Left ventricle myocardium inferior (tissue), 1 donor: Measurements from ENCODE around the gene PIGB. TPM values are rescaled to one million over a fixed set of nuclear protein-coding genes. Genes with fewer than 3 reads are reported as not detected.
"Not testable (repeated sequence)": the region's sequence is repeated elsewhere in the genome, so short reads cannot be mapped to it uniquely, and the experiment has no call there.

Source experiments
- DNase-seq: peaks from one replicate; pipeline ENCODE4 v3.0.0-alpha.2; 2020
- H3K27ac ChIP-seq: fragments of 200-600 bp; replicated peaks from 2 replicates; pipeline ENCODE4 v1.8.0; 2021
- H3K27me3 ChIP-seq: fragments of 200-600 bp; 2 replicates; pipeline ENCODE4 v1.8.0; 2021; ENCODE audit warnings: low read depth
- H3K36me3 ChIP-seq: fragments of 200-600 bp; 2 replicates; pipeline ENCODE4 v1.8.0; 2021
- H3K4me1 ChIP-seq: fragments of 200-600 bp; 2 replicates; pipeline ENCODE4 v1.8.0; 2021
- H3K4me3 ChIP-seq: fragments of 200-600 bp; 2 replicates; pipeline ENCODE4 v1.8.0; 2021; ENCODE audit warnings: mild to moderate bottlenecking, moderate library complexity
- H3K9me3 ChIP-seq: fragments of 200-600 bp; replicated peaks from 2 replicates; pipeline ENCODE4 v1.8.0; 2021
- CTCF ChIP-seq: fragments of 200-600 bp; IDR thresholded peaks from 2 replicates; pipeline ENCODE4 v1.8.0; 2021; ENCODE audit warnings: antibody characterized with exemption, mild to moderate bottlenecking, borderline replicate concordance
- intact Hi-C: fragments of 100-400 bp; cut with micrococcal nuclease; formaldehyde crosslinking; loops from one replicate; pipeline ENCODE4 v1.11.0; 2022
- total RNA-seq: library from RNA; stranded (reverse); fragmentation: NEBNext Ultra II Directional; extraction: Animal tissue kit (Norgen Biotek cat#: 25700); gene quantifications from one replicate; pipeline ENCODE4 v1.2.1, GENCODE V29; 2021
- donor health status: DM: no; HTN: yes; CAD: no; lungs with severe emphysema.

PIGB gene
- total RNA-seq, 1 donor from 2014 or later, result 2.8 TPM

GRCh38 chr15:55279100-55279745 is 39.8 kb upstream of the PIGB start:
- no peak for DNase-seq
- H3K4me1 ChIP-seq, result no peaks in the 10 kb centered on the region
- TF ChIP-seq CTCF, result no peak
- no peak overlapping the region for H3K27ac ChIP-seq
- no peak overlapping the region for H3K4me3 ChIP-seq
- H3K36me3 ChIP-seq, result no peaks in the 10 kb centered on the region
- H3K27me3 ChIP-seq, result no peaks in the 10 kb centered on the region
- no peaks in the 10 kb centered on the region for H3K9me3 ChIP-seq
- intact Hi-C loops, result no loop called here

GRCh38 chr15:55279746-55280351 is 39.2 kb upstream of the PIGB start:
- intact Hi-C loops, result no loop called here
- no peak for DNase-seq
- Histone ChIP-seq H3K9me3 (no peaks in the 10 kb centered on the region), H3K27ac (no peak overlapping the region), H3K4me3 (no peak overlapping the region), H3K36me3 (no peaks in the 10 kb centered on the region), H3K4me1 (no peaks in the 10 kb centered on the region), H3K27me3 (no peaks in the 10 kb centered on the region)
- no peak for TF ChIP-seq CTCF

- H3K36me3 ChIP-seq, H3K27me3 ChIP-seq, H3K4me3 ChIP-seq, H3K27ac ChIP-seq, intact Hi-C loops, DNase-seq, H3K4me1 ChIP-seq, H3K9me3 ChIP-seq: not testable (repeated sequence)
These were observed 38.4 kb upstream of the PIGB start for GRCh38 chr15:55280589-55280988.

- Histone ChIP-seq H3K4me3 (no peak overlapping the region), H3K9me3 (no peaks in the 10 kb centered on the region), H3K4me1 (no peaks in the 10 kb centered on the region), H3K36me3 (no peaks in the 10 kb centered on the region), H3K27ac (no peak overlapping the region), H3K27me3 (no peaks in the 10 kb centered on the region)
- no peak for DNase-seq
- TF ChIP-seq CTCF, result no peak
- intact Hi-C loops, result no loop called here
These were observed 37.3 kb upstream of the PIGB start for GRCh38 chr15:55281517-55282228.

- Histone ChIP-seq H3K27me3 (no peaks in the 10 kb centered on the region), H3K4me3 (no peak overlapping the region), H3K9me3 (no peaks in the 10 kb centered on the region), H3K4me1 (no peaks in the 10 kb centered on the region), H3K27ac (no peak overlapping the region), H3K36me3 (no peaks in the 10 kb centered on the region)
- no peak for TF ChIP-seq CTCF
- no peak for DNase-seq
- intact Hi-C loops, result no loop called here
These were observed 36.7 kb upstream of the PIGB start for GRCh38 chr15:55282284-55282833.
